ENCODE data around the gene VIPR1. TPM values are rescaled to one million over a fixed set of nuclear protein-coding genes. Genes with fewer than 3 reads are reported as not detected.

VIPR1 gene, protein sequence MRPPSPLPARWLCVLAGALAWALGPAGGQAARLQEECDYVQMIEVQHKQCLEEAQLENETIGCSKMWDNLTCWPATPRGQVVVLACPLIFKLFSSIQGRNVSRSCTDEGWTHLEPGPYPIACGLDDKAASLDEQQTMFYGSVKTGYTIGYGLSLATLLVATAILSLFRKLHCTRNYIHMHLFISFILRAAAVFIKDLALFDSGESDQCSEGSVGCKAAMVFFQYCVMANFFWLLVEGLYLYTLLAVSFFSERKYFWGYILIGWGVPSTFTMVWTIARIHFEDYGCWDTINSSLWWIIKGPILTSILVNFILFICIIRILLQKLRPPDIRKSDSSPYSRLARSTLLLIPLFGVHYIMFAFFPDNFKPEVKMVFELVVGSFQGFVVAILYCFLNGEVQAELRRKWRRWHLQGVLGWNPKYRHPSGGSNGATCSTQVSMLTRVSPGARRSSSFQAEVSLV
- 0.85 TPM for polyA plus RNA-seq (2013, experiment 1 of 2)
- polyA plus RNA-seq (2013, experiment 2 of 2), result 0.35 TPM

DNA sequence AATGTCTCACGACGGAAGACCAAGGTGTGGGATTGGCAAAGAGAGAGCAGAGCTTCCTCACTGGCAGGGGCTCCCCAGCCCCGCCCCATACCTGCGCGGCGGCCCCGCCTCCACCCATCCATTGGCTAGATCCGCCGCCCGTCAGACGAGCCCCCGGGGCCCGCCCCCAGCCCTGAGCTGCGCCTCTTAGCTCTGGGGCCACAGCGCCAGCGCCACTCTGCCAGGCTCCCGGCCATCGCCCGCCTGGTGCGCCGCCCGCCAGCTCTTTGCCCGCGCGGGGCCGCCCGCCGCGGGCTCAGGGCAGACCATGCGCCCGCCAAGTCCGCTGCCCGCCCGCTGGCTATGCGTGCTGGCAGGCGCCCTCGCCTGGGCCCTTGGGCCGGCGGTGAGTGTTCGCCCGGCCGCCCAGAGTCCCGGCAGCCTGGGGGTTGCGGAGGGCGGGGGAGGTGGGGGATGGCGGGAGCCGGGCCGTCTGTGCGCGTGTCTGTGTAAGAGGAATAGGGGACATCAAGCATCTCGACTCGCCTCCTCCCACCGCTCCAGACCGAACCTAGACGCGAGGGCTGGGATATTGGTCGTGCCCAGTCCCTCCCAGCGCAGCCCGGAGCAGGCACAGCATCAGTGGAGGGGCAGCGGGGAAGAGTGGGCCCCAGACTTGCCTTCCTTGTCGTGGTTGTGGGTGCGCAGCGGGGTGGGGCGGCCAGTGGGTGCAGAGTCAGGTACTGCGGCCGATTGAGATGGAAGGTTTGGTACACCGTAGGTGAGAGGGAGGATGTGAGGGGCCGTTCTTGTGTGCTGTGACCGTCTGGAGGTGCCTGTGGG lies at the start of gene VIPR1:
Gene VIPR1 (plus strand): TSS at position 215 of the 822 bp plus-strand sequence. CDS start 93 bp downstream, at position 308.
- WGBS, 2 experiments (ENCODE audit: insufficient coverage in 2 of 2), result 11 to 18% methylated on average over 35 to 38 of the region's 69 CpGs

GRCh38 chr3:42456211-42456610 lies 46.2 kb upstream of the VIPR1 start:
- Histone ChIP-seq H3K9me3 (ENCODE audit: control insufficient read depth, low read length) (no peaks in the 10 kb centered on the region), H3K4me3 (ENCODE audit: extremely low read depth, insufficient read depth, low read length, poor library complexity, severe bottlenecking) (no peak overlapping the region), H3K4me1 (ENCODE audit: control insufficient read depth, insufficient read depth, low read length, poor library complexity, severe bottlenecking) (no peaks in the 10 kb centered on the region), H3K36me3 (ENCODE audit: control insufficient read depth, insufficient read depth, low read length) (no peaks in the 10 kb centered on the region), H3K27ac (ENCODE audit: low read depth, low read length, severe bottlenecking) (no peak overlapping the region)

More for the DNA sequence above, at the start of gene VIPR1:
- H3K9me3 ChIP-seq (ENCODE audit: control insufficient read depth, low read length), result no peaks in the 10 kb centered on the region
- no peak within 1 kb of the TSS for H3K27ac ChIP-seq (ENCODE audit: low read depth, low read length, severe bottlenecking)
- H3K4me1 ChIP-seq (ENCODE audit: control insufficient read depth, insufficient read depth, low read length, poor library complexity, severe bottlenecking), result peaks cover 3% of the 10 kb centered on the region
- no peaks in the 10 kb centered on the region for H3K36me3 ChIP-seq (ENCODE audit: control insufficient read depth, insufficient read depth, low read length)
- peak within 1 kb of the TSS; percentile 43 for H3K4me3 ChIP-seq (ENCODE audit: extremely low read depth, insufficient read depth, low read length, poor library complexity, severe bottlenecking)

- H3K4me3 ChIP-seq (ENCODE audit: extremely low read depth, insufficient read depth, low read length, poor library complexity, severe bottlenecking), result no peak overlapping the region
- no peaks in the 10 kb centered on the region for H3K36me3 ChIP-seq (ENCODE audit: control insufficient read depth, insufficient read depth, low read length)
- H3K9me3 ChIP-seq (ENCODE audit: control insufficient read depth, low read length), result no peaks in the 10 kb centered on the region
- no peak overlapping the region for H3K27ac ChIP-seq (ENCODE audit: low read depth, low read length, severe bottlenecking)
- H3K4me1 ChIP-seq (ENCODE audit: control insufficient read depth, insufficient read depth, low read length, poor library complexity, severe bottlenecking), result no peaks in the 10 kb centered on the region
These were observed 43.3 kb upstream of the VIPR1 start for GRCh38 chr3:42459151-42459550.

DNA sequence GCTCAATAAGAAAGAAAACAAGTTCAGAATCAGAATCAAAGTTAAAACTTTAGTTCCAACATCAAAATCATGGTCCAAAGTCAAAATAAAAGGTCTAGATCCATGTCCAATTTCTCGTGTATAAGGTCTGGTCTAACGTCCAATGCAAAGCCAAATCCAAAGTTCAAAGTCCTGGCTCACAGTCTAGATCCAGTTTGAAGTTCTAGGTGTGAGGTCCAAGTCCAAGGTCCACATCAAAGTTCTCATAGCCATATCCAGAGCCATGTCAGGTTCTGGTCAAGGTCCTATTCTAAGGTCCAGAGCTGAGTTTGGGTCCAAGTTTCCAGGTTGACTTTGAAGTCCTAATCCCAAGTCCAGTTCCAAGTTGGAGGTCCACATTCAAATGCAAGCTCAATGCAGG lies 40.7 kb upstream of the VIPR1 start:
- H3K4me1 ChIP-seq (ENCODE audit: control insufficient read depth, insufficient read depth, low read length, poor library complexity, severe bottlenecking), result no peaks in the 10 kb centered on the region
- 89 to 100% methylated on average over 2 of the region's 2 CpGs for WGBS, 2 experiments (ENCODE audit: insufficient coverage in 2 of 2)
- no peaks in the 10 kb centered on the region for H3K9me3 ChIP-seq (ENCODE audit: control insufficient read depth, low read length)
- no peak overlapping the region for H3K4me3 ChIP-seq (ENCODE audit: extremely low read depth, insufficient read depth, low read length, poor library complexity, severe bottlenecking)
- no peaks in the 10 kb centered on the region for H3K36me3 ChIP-seq (ENCODE audit: control insufficient read depth, insufficient read depth, low read length)
- no peak overlapping the region for H3K27ac ChIP-seq (ENCODE audit: low read depth, low read length, severe bottlenecking)

DNA sequence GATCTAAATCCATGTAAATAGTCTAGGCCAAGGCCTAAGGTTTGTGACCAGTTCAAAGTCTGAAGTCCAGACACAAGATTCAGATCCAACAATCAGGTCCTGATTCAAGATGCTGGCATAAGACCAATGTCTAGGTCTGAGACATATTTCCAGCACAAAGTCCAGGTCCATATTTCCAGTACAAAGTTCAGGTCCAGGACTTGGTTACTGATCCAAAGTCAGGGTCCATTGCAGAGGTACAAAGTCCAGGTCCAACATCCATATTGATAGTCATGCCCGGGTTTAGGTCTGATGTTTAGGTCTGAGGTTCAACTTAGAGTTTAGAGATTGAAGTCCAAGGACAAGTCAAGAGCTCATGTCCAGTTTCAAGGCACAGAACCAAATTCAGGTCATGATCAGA lies 39.4 kb upstream of the VIPR1 start:
- no peaks in the 10 kb centered on the region for H3K36me3 ChIP-seq (ENCODE audit: control insufficient read depth, insufficient read depth, low read length)
- no peaks in the 10 kb centered on the region for H3K4me1 ChIP-seq (ENCODE audit: control insufficient read depth, insufficient read depth, low read length, poor library complexity, severe bottlenecking)
- no peaks in the 10 kb centered on the region for H3K9me3 ChIP-seq (ENCODE audit: control insufficient read depth, low read length)
- no peak overlapping the region for H3K27ac ChIP-seq (ENCODE audit: low read depth, low read length, severe bottlenecking)
- WGBS, 2 experiments (ENCODE audit: insufficient coverage in 2 of 2), result 54 to 80% methylated on average over 1 of the region's 1 CpG
- no peak overlapping the region for H3K4me3 ChIP-seq (ENCODE audit: extremely low read depth, insufficient read depth, low read length, poor library complexity, severe bottlenecking)

- WGBS, 2 experiments (ENCODE audit: insufficient coverage in 2 of 2), result no CpG with 5 or more reads among the region's 3 CpGs
- H3K27ac ChIP-seq (ENCODE audit: low read depth, low read length, severe bottlenecking), result no peak overlapping the region
- H3K4me1 ChIP-seq (ENCODE audit: control insufficient read depth, insufficient read depth, low read length, poor library complexity, severe bottlenecking), result no peaks in the 10 kb centered on the region
- no peaks in the 10 kb centered on the region for H3K9me3 ChIP-seq (ENCODE audit: control insufficient read depth, low read length)
- no peak overlapping the region for H3K4me3 ChIP-seq (ENCODE audit: extremely low read depth, insufficient read depth, low read length, poor library complexity, severe bottlenecking)
- H3K36me3 ChIP-seq (ENCODE audit: control insufficient read depth, insufficient read depth, low read length), result no peaks in the 10 kb centered on the region
These were observed 34.3 kb upstream of the VIPR1 start for GRCh38 chr3:42468111-42468510.

- 60 to 80% methylated on average over 1 of the region's 2 CpGs for WGBS, 2 experiments (ENCODE audit: insufficient coverage in 2 of 2)
- H3K9me3 ChIP-seq (ENCODE audit: control insufficient read depth, low read length), result no peaks in the 10 kb centered on the region
- H3K4me3 ChIP-seq (ENCODE audit: extremely low read depth, insufficient read depth, low read length, poor library complexity, severe bottlenecking), result no peak overlapping the region
- no peak overlapping the region for H3K27ac ChIP-seq (ENCODE audit: low read depth, low read length, severe bottlenecking)
- no peaks in the 10 kb centered on the region for H3K36me3 ChIP-seq (ENCODE audit: control insufficient read depth, insufficient read depth, low read length)
- H3K4me1 ChIP-seq (ENCODE audit: control insufficient read depth, insufficient read depth, low read length, poor library complexity, severe bottlenecking), result peaks cover 7% of the 10 kb centered on the region
These were observed 29.9 kb upstream of the VIPR1 start for GRCh38 chr3:42472555-42472954.

GRCh38 chr3:42473083-42473932 lies 29.1 kb upstream of the VIPR1 start:
- Histone ChIP-seq H3K27ac (ENCODE audit: low read depth, low read length, severe bottlenecking) (no peak overlapping the region), H3K4me1 (ENCODE audit: control insufficient read depth, insufficient read depth, low read length, poor library complexity, severe bottlenecking) (peaks cover 7% of the 10 kb centered on the region), H3K4me3 (ENCODE audit: extremely low read depth, insufficient read depth, low read length, poor library complexity, severe bottlenecking) (no peak overlapping the region), H3K36me3 (ENCODE audit: control insufficient read depth, insufficient read depth, low read length) (no peaks in the 10 kb centered on the region), H3K9me3 (ENCODE audit: control insufficient read depth, low read length) (no peaks in the 10 kb centered on the region)
- WGBS, 2 experiments (ENCODE audit: insufficient coverage in 2 of 2), result 82 to 84% methylated on average over 7 to 8 of the region's 10 CpGs

DNA sequence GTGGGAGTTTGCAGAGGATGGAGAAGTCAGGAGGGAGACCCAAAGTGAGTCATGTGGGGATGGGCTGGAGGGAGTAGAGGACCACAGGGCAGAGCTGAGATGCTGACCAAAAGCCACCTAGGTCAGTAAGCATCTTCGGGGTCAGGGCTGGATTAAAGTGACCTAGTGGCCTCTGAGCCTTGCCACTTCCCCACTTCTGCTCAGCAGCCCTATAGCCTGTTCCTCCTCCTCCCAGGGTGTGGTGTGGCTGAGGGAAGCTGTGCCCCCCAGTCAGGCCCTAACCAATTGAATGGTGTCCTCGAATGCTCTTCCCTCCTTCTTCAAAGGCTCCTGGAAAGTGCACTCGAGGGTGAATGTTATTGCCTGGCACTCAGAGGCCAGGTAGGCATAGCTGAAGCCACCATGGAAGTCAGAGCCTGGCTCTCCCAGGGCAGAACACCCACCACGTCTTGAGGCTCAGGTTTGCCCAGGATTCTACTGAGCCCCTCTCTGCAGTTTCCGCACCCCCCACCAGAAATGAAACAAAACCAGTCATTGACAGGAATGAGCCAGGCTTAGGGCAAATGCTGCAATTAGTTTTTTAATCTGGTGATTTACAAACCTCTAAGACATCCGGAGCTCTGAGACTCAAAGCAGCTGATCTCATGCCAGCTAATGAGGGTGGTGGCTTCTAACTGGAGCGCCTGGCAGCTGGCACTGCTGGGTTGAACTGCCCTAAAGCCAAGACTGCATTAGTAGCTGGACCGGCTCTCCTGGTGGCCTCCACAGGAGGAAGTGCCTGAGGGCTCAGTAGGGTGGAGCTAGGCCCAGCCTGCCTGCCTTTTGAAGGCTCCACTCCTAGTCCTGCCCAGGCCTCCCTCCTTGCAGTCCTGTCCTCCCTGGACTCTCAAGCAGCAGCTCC lies 26.0 kb upstream of the VIPR1 start:
- peaks cover 7% of the 10 kb centered on the region for H3K4me1 ChIP-seq (ENCODE audit: control insufficient read depth, insufficient read depth, low read length, poor library complexity, severe bottlenecking)
- 86 to 88% methylated on average over 6 to 7 of the region's 8 CpGs for WGBS, 2 experiments (ENCODE audit: insufficient coverage in 2 of 2)
- no peak overlapping the region for H3K4me3 ChIP-seq (ENCODE audit: extremely low read depth, insufficient read depth, low read length, poor library complexity, severe bottlenecking)
- no peaks in the 10 kb centered on the region for H3K36me3 ChIP-seq (ENCODE audit: control insufficient read depth, insufficient read depth, low read length)
- no peak overlapping the region for H3K27ac ChIP-seq (ENCODE audit: low read depth, low read length, severe bottlenecking)
- no peaks in the 10 kb centered on the region for H3K9me3 ChIP-seq (ENCODE audit: control insufficient read depth, low read length)

DNA sequence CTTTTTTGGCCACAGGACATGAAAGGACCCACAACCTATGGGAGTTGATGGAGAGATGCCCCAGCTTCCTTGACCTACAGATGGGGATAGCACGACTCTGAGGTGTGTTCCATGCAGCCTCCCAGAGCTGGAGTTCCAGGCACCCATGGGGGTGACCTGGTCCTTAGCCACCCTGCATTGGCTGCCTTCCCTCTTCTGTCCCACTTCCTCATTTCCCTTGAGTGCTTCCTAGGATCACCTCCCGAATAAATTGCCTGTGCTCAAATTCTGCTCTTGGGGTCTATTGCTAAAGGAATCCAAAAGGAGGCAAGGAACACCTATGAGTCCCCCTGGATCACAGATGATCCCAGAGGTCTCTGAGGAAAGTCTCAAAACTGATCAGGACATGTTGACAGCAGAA lies 24.7 kb upstream of the VIPR1 start:
- H3K36me3 ChIP-seq (ENCODE audit: control insufficient read depth, insufficient read depth, low read length), result no peaks in the 10 kb centered on the region
- 89 to 96% methylated on average over 2 of the region's 2 CpGs for WGBS, 2 experiments (ENCODE audit: insufficient coverage in 2 of 2)
- H3K9me3 ChIP-seq (ENCODE audit: control insufficient read depth, low read length), result no peaks in the 10 kb centered on the region
- peaks cover 7% of the 10 kb centered on the region for H3K4me1 ChIP-seq (ENCODE audit: control insufficient read depth, insufficient read depth, low read length, poor library complexity, severe bottlenecking)
- H3K27ac ChIP-seq (ENCODE audit: low read depth, low read length, severe bottlenecking), result no peak overlapping the region
- H3K4me3 ChIP-seq (ENCODE audit: extremely low read depth, insufficient read depth, low read length, poor library complexity, severe bottlenecking), result no peak overlapping the region

Measured in mesodermal cell (in vitro differentiated cells).